GM12892 (cell line): Measurements from ENCODE around the gene AGO1.

Source experiments
- POLR2A ChIP-seq: IDR thresholded peaks from 2 replicates; pipeline ENCODE4 v1.6.1; 2011; ENCODE audit warnings: low read depth, low read length, control low read depth
- POLR2AphosphoS5 ChIP-seq: IDR thresholded peaks from 2 replicates; pipeline ENCODE4 v1.6.1; 2011; ENCODE audit warnings: low read depth, low read length, control low read depth
- TAF1 ChIP-seq: IDR thresholded peaks from 2 replicates; pipeline ENCODE4 v1.6.1; 2011; ENCODE audit warnings: low read depth, mild to moderate bottlenecking, control low read depth, low read length, borderline replicate concordance

GRCh38 chr1:35845766-35846165 is 37.2 kb upstream of the AGO1 start:
- no peak for TF ChIP-seq TAF1
- TF ChIP-seq POLR2A = no peak
- no peak for TF ChIP-seq POLR2AphosphoS5
